COLO668 (cell line): ENCODE results near the gene MON2.

Experiments used
- DNase-seq: peaks from one replicate; lab custom pipeline; 2025; ENCODE audit not compliant: unreplicated experiment; lab: John Stamatoyannopoulos, UW

The MON2 gene

DNA sequence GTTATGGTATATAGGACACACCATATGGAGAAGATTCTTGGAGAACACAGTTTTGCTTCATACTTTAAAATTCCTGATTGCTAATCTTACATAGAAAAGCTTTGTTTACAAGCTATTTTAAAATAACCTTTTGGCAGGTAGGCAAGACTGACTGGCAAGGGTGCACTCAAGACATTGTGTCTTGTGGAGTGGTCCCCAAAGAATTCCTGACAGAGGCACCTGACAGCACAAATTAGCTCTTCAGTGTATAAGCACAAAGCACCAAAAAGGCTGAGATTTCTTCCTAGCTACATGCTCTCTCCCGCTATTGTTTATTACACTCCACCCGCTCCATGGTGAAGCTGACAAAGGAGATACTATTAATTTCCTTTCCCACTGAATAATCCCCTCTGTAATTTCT, 139.4 kb downstream of the MON2 start:
- DNase-seq, result no peak

DNA sequence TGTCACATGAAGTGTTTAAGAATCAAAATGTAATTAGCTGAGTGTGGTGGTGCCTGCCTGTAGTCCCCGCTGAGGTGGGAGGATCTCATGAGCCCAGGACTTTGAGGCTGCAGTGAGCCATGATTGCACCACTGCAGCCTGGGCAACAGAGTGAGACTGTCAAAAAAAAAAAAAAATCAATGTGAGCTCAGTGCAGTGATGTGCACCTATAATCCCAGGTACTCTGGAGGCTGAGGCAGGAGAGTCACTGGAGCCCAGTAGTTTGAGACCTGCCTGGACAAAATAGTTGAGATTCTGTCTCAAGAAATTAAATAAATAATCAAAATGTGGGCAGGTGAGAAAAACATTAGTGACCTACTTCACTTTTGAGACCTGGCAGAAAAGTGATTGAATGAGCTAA, 140.0 kb downstream of the MON2 start:
- no peak for DNase-seq

DNA sequence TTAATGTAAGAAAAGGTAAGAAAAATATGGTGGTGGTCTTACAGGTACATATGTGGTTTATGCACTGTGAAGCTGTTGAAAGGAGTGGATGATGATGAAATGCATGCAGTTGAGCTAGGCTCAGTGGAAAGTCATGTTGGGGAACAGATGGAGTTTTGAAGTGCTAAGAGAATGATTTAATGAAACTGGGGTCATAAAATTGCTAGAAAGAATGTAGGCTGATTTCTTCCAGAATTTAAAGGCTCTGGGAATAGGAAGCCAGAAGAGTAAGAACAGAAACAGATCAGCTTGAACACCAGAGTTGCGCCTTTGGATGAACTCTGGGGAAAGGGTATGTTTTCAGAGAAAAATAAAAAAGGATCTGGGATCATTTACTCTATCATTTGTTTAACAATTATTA, 146.5 kb downstream of the MON2 start:
- DNase-seq, result no peak

DNA sequence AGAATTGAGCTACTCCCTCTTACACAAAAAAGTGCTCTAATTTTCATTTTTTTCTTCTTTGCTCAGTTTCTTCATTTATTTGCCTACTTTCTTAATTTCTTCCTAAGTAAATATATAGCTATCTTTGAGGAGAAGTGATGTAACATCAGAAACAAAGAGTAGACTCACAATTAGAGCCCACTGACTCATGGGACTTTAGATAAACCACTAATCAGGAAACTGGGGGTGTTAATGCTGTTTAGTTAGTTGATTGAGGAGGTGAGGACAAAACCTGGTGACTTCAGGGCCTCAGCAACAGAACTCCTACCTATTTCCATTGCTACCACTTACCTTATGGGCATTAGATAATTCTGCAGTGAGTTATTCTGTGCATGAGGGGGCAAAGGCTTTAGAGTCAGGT, 151.7 kb downstream of the MON2 start:
- DNase-seq, result no peak

DNA sequence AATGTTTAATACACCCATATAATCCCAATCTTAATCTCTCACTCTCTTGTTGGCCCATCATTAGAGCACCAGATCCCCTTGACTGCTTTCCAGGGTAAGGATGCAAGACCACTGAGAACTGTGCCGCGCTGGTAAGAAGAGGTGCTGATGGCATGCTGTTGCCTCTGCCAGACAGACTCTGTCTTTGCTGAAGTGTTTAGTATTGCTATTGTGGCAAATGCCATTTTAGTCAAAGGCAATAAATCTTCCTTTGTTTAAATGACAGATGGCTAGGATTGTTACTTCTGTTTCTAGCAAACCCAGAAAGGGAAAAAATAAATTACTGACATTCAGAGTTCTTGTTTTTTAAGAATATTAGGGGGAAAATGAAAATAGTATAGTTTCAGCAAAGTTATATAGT, 152.3 kb downstream of the MON2 start:
- DNase-seq, result no peak

DNA sequence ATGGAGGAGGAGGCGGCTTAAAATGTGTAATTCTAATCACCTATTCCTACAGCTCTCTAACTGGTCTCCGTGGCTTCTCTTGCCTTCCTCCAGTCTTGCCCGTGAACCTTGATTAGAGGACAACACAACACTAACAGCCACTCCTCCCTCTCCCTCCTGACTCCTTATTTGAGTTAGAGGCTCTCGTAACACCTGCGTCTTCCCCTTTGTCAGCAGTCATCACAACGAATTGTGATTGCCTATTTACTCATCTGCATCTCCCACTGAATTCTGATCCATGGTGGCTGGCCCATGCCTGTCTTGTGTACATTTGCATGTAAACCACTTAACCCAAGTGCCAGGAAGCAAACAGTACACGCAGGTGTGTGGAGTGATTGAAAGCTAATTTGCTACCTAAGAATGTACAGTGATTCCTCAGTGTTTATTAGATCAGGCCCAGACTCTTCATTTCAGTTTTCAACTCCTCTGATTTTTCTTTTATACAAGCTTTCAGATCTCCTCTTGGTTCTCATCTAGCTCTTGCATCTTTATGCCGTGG, 154.5 kb downstream of the MON2 start:
- peak; percentile 88 for DNase-seq

DNA sequence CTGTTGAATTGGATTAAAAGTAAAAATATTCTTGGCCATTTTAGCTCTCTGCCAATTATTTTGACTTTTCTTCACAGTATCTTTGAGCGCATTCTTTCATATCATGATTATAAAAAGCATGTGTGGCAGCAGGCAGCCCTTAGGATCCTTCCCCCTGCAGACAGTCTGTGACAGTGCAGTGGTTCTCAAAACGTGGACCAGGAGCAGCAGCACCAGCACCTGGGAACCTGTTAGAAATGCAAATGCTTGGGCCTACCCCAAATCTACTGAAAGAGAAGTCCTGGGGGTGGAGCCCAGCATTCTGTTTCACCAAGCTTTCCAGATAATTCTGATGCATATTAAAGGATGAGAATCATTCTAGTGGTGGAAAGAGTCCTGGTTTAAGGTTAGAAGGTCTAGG, 155.6 kb downstream of the MON2 start:
- DNase-seq, result no peak

DNA sequence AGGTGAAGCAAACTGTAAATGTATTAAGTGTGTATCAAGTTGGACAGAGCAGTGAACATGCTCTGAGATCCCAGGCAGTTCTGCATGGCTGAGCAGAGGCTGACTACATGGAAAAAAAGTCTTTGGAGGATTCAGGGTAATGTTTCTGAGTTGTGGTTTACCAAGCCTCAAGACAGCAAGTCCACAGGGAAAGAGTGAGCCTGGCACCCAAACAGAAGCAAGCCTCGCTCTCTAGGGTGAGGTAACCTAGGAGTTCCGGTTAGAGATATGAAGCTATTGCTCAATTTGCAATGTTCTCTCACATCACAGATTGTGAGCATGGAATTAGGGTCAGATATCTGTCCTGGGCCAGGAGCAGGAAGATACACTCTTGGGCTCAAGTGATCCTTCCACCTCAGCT, 158.6 kb downstream of the MON2 start:
- DNase-seq, result no peak

DNA sequence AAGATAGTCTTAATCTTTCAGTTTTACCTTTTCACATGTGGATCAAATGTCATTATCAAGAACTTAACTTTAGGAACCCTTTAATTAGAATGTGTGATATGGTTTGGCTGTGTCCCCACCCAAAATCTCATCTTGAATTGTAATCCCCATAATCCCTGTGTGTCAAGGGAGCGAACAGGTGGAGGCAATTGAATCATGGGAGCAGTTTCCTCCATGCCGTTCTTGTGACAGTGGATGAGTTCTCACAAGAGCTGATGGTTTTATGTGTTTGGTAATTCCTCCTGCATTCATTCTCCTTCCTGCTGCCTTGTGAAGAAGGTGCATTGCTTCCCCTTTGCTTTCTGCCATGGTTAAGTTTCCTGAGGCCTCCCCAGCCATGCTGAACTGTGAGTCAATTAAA, 160.6 kb downstream of the MON2 start:
- no peak for DNase-seq

DNA sequence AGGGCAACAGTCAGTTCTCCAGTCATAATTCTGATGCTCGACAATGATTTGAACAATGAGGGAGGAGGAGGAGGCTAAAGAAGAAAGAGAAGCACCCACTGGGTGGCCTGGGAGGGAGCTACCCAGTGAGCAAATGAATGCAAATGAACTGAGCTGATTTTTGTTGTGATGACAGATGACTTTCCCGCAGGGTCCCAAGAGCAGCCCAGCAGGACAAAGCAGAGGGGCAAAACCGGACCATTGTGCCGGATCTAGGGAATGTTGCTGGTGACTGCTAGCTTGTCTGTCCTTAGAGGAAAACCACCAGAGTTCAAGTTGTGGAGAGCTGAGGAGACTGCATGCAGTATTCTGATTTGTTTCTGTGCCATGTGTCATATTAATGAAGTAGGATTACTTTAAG, 162.8 kb downstream of the MON2 start:
- DNase-seq, result no peak

DNA sequence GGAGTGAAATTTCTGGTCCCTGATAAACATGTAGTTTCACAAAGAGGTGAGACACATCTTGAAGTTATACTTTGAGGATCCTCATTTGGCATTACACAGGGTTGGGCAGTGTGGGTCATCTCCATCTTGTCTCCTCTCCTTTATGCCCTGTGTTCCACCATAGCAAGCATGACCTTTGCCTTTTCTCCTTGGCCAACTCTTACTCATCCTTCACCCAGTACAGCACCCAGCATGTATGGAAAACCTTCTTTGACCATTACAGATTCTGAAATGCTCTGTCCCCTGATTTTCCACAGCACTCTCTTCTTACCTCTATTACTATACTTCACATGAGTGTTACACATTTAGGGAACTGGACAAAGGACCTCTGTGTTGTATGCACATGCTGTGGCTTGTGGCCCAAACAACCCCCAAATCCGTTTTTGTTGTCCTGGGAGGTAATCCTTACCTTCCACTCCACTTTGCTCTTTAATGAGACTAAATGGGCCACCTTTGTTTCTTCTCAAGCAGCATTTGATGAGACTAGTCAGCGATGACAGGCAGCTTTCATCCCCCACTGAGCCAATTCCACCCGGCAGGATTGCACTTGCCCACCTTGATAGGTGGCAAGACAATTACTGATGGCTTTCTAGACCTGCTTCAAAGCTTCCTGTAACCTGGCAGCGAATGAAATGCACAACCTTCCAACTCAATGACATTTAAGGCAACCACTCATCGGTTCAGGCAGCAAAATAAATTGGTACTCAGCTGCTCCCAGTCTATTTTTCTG, 163.5 kb downstream of the MON2 start:
- no peak for DNase-seq

DNA sequence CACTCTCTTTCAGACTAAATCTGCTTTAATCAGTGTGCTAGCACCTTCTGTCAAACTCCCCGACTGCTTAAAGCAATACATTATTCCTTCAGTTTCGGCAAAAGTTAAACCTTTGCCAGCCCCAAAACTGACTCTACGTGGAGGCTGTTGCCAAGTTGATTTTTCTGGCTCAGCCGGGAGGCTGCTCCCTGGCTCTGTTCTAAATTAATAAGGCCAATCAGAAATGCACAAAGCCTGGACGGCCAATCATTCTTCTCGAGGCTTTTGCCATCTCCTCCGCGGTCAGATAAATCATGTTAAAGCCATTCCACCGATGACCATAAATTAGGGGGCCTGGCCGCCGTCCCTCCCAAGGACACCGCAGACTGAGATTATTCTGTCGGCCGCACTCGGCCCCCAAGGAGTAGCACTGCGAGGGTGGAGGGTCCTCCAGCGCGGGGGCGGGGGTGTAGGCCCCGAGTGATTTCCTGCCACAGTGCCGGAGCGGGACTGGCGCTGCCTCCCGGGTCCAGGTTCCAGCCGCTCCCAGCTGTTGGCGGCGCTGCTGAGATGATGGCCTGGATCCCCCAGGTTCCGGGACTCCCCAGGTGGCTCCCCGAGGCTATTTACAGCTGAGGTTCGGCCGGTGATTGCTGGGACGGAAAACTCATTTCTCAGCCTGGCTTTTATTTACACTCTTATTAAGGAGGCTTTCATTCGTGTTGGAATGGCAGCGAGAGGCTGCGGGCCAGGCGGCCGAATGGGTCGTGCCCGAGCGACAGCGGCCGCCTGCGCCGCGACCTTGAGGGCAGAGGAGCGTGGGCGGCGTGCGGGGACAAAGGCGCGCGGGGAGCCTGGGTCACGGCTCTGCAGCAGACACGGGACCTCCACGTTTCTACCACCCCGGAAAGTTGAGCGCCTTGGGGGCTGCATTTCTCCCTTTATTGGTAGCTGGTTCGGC, 165.1 kb downstream of the MON2 start:
- peak; percentile 73 for DNase-seq

DNA sequence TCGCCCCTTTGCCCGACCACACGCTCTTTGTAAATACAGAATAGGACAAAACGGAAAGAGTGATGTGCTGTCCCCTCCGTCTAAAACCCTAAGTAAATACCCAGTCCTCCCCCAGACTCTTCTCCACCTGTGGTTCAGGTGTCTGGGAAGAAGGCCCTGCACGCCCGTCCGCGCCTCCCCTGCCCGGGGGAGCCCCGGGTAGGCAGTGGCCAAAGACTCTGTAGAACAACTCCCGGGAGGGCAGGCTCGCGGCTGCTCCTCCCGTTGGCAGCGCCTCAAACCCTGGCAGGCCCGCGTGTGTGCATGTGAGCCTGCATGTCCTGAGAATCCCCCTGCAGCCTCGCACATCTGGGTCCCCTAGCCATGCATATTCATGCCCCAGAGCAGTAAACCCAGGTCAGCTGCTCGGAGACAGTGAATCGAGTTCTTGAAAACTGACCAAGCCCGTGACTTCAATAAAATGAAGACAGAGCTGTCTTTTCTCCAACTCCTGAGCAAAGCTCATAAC, 165.8 kb downstream of the MON2 start:
- peak; percentile 58 for DNase-seq

DNA sequence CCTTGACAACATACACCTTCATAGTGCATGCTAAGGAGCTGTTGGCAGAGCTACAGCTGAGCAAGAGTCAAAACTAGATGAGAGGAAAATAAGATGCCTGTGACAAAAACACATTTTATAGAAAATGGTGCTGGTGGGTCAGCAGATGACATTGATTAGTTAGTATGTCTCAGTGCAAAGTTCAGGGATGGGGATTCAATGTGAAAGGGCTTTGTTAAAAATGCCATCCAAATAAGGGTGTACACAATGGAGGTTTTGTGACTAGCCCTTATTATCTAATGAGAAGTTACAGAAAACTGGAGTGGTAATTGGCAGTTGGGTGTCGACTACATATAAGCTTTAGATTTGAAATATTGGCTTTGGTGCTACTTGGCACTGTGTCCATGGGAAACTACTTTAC, 169.0 kb downstream of the MON2 start:
- no peak for DNase-seq

DNA sequence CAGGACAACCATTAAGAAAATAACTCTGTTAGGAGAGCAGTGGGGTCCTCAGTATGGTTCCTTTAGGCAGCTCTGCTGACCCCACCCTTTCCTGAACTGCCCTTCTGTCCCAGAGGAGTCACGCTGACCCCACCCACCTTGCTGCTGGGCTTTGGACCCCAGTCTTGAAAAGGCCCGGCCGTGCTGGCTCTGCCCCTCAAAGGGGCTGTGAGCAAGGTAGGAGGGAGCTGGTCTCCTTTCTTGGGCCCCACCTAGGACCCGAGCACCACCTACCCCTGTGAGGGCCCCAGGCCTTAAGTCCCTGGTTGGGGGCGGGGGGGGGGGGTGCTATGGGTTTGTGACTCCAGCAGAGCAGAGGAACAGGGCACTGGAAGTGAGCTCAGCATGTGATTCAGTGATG, 171.1 kb downstream of the MON2 start:
- no peak for DNase-seq

DNA sequence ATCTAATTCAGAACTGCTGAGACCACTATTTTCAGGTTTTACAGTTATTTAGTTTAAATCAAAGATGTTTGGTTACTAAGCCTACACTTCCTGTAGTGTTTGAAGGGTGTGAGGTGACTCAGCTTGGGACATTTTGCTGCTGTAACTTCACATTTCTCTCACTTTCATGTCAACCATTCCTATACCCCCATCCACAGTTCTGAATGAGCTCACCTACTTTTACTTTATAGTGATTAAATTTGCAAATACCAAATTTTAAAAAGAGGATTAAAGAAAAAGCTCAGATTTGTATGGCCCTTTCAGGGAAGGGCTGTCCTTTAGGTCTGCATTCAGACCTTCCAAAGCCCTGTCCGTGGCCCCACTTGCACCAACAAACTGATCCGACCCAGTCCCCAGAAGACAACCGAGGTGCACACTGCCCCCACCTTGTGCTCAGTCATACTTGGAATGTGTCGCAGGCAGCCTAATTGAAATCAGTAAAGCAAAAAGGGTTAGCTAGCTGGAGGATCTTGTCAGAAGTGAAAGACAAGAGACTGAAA, 174.4 kb downstream of the MON2 start:
- no peak for DNase-seq

DNA sequence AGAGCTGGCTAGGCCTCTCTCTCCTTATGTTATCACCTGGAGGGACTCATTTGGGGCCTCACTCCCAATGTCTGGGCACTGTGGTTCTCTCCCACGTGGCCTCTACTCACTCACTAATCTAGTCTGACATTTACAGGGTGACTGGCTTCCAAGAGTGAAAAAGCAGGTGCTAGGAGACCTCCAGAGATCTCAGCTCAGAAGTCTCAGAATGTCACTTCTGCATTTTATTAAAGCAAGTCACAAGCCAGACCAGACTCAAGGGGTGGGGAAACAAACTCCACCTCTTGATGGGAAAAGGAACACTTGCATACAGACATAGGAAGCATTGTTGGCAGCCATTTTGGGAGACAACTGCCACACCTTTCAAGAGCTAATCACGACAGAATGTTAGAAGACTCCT, 175.9 kb downstream of the MON2 start:
- no peak for DNase-seq

DNA sequence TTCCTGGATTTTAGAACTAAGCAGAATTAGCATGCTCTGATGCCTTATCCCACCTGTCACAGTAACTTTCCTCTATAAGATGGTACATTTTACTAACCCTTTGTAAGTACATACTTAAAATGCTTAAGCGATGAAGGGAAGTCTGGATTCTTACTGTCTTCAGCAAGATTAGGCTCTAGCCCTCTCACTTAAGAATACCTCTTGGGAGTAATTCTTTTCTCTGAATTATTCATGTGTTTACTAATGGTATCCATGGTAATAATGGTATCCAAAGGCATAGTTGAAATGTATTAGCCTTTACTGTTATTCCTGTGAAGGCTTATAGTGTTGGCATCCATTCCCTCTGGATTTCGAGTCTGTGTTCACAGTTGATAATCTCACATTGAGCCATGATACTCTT, 176.9 kb downstream of the MON2 start:
- DNase-seq, result no peak

DNA sequence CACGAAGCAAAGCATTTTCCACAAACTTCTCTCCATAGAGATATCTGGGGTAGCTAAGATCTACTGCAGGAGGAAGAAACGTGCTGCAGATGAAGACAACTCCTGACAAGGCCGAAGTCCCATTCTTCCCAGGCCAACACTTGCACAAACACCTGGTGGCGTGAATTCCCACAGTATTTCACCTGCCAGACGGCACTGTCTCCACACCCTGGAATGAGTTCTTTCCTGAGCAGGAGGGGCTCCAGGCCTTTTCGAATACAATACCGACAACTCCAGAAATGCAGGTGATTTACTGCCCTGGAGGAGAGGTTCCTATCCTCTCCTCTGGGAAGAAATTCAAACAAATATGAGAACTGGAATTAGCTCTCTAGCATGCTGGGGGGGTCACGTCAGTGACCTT, 179.9 kb downstream of the MON2 start:
- no peak for DNase-seq

DNA sequence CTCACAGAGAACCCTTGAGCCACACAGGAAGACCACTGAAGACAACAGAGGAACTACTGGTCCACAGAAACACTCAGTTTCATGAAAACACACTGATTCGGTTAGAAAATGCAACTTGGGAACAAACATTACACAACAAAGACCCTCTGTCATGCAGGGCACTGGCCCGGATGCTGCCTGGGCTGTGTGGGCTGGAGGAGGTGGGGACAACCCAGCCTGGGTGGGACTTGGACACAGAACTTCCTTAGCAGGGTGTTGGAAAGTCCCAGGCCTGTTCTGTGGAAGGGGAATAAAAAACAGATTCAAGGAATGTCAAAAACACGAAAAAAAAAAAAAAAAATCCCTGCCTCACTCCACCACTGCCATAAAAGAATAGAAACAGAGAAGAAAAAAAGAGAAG, 181.0 kb downstream of the MON2 start:
- no peak for DNase-seq

DNA sequence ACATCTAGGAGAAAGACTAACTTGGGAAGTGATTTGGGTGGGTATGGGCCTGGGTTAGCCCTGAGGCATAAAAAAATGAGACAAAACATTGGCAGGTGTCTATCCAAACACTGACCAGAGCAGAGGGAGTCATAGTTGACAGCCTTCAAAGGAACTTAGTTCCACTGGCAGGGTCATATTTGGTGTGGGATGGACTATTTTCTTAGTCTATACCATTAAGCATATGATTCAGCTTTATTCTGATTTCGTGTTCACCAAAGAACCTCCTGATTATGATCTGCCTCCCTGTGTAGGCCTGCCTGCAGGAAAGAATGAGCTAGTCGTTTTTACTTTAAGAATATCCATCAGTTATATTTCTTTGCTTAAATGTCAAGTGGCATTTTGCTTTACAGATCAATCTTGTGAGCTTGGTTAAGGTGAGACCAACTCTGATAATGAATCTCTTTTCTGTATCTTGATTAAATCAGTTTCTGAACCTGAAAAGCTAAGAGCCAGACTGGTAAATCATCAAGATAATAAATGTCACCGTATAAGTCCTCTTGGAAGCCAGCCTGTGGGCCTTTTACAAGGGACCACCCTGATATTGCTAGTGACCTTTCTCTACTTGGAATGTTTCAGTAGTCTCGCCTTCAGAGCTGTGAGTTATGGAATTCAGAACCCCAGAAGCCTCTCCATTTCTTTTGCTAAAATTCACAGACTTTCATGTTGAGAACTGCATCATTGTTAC, 182.9 kb downstream of the MON2 start:
- no peak for DNase-seq
